ENCODE measurements around the gene EBF3.

Gene EBF3

GRCh38 chr10:129956876-129957673 lies 7.0 kb downstream of the EBF3 start:
- no peak overlapping the region for H3K9ac ChIP-seq (ENCODE audit: low read depth, low read length)
- H3K4me3 ChIP-seq (ENCODE audit: low read depth, low read length) = peak overlapping the region; percentile 5; the same call in 1 of the 2 replicates
- H3K36me3 ChIP-seq (ENCODE audit: control insufficient read depth, insufficient read depth, low read length) = no peaks in the 10 kb centered on the region
- H3K27me3 ChIP-seq (ENCODE audit: control insufficient read depth, insufficient read depth, low read length) = peaks cover 88% of the 10 kb centered on the region
- peaks cover 65% of the 10 kb centered on the region for H3K4me1 ChIP-seq (ENCODE audit: control insufficient read depth, insufficient read depth, low read length)
- peak overlapping the region; percentile 46 for H3K27ac ChIP-seq (ENCODE audit: low read depth, low read length)
- no peaks in the 10 kb centered on the region for H3K9me3 ChIP-seq (ENCODE audit: control insufficient read depth, insufficient read depth, low read length)

- H3K27ac ChIP-seq (ENCODE audit: low read depth, low read length) = no peak overlapping the region
- H3K4me1 ChIP-seq (ENCODE audit: control insufficient read depth, insufficient read depth, low read length) = peaks cover 57% of the 10 kb centered on the region
- no peak overlapping the region for H3K9ac ChIP-seq (ENCODE audit: low read depth, low read length)
- no peaks in the 10 kb centered on the region for H3K9me3 ChIP-seq (ENCODE audit: control insufficient read depth, insufficient read depth, low read length)
- no peaks in the 10 kb centered on the region for H3K36me3 ChIP-seq (ENCODE audit: control insufficient read depth, insufficient read depth, low read length)
- peaks cover 80% of the 10 kb centered on the region for H3K27me3 ChIP-seq (ENCODE audit: control insufficient read depth, insufficient read depth, low read length)
- no peak overlapping the region for H3K4me3 ChIP-seq (ENCODE audit: low read depth, low read length)
Measured at GRCh38 chr10:129956286-129956670, 7.8 kb downstream of the EBF3 start.

- Histone ChIP-seq H3K4me3 (ENCODE audit: low read depth, low read length) (no peak overlapping the region), H3K27me3 (ENCODE audit: control insufficient read depth, insufficient read depth, low read length) (peaks cover 76% of the 10 kb centered on the region), H3K27ac (ENCODE audit: low read depth, low read length) (no peak overlapping the region), H3K9me3 (ENCODE audit: control insufficient read depth, insufficient read depth, low read length) (no peaks in the 10 kb centered on the region), H3K4me1 (ENCODE audit: control insufficient read depth, insufficient read depth, low read length) (peaks cover 52% of the 10 kb centered on the region), H3K36me3 (ENCODE audit: control insufficient read depth, insufficient read depth, low read length) (no peaks in the 10 kb centered on the region), H3K9ac (ENCODE audit: low read depth, low read length) (no peak overlapping the region)
Measured at GRCh38 chr10:129955601-129956285, 8.3 kb downstream of the EBF3 start.

GRCh38 chr10:129954492-129955315 lies 9.4 kb downstream of the EBF3 start:
- no peak overlapping the region for H3K4me3 ChIP-seq (ENCODE audit: low read depth, low read length)

GRCh38 chr10:129953119-129954051 lies 10.7 kb downstream of the EBF3 start:
- peaks cover 63% of the 10 kb centered on the region for H3K27me3 ChIP-seq (ENCODE audit: control insufficient read depth, insufficient read depth, low read length)
- H3K4me1 ChIP-seq (ENCODE audit: control insufficient read depth, insufficient read depth, low read length) = peaks cover 55% of the 10 kb centered on the region
- no peak overlapping the region for H3K4me3 ChIP-seq (ENCODE audit: low read depth, low read length)
- H3K9me3 ChIP-seq (ENCODE audit: control insufficient read depth, insufficient read depth, low read length) = no peaks in the 10 kb centered on the region
- no peak overlapping the region for H3K27ac ChIP-seq (ENCODE audit: low read depth, low read length)
- no peaks in the 10 kb centered on the region for H3K36me3 ChIP-seq (ENCODE audit: control insufficient read depth, insufficient read depth, low read length)
- no peak overlapping the region for H3K9ac ChIP-seq (ENCODE audit: low read depth, low read length)

More at GRCh38 chr10:129954492-129955315, 9.4 kb downstream of the EBF3 start:
- no peak overlapping the region for H3K9ac ChIP-seq (ENCODE audit: low read depth, low read length)
- H3K9me3 ChIP-seq (ENCODE audit: control insufficient read depth, insufficient read depth, low read length) = no peaks in the 10 kb centered on the region
- H3K36me3 ChIP-seq (ENCODE audit: control insufficient read depth, insufficient read depth, low read length) = no peaks in the 10 kb centered on the region
- H3K4me1 ChIP-seq (ENCODE audit: control insufficient read depth, insufficient read depth, low read length) = peaks cover 52% of the 10 kb centered on the region
- H3K27me3 ChIP-seq (ENCODE audit: control insufficient read depth, insufficient read depth, low read length) = peaks cover 73% of the 10 kb centered on the region
- no peak overlapping the region for H3K27ac ChIP-seq (ENCODE audit: low read depth, low read length)

GRCh38 chr10:129952378-129953118 lies 11.5 kb downstream of the EBF3 start:
- H3K27me3 ChIP-seq (ENCODE audit: control insufficient read depth, insufficient read depth, low read length) = peaks cover 54% of the 10 kb centered on the region
- no peak overlapping the region for H3K27ac ChIP-seq (ENCODE audit: low read depth, low read length)
- no peaks in the 10 kb centered on the region for H3K36me3 ChIP-seq (ENCODE audit: control insufficient read depth, insufficient read depth, low read length)
- peaks cover 46% of the 10 kb centered on the region for H3K4me1 ChIP-seq (ENCODE audit: control insufficient read depth, insufficient read depth, low read length)
- no peak overlapping the region for H3K9ac ChIP-seq (ENCODE audit: low read depth, low read length)
- H3K9me3 ChIP-seq (ENCODE audit: control insufficient read depth, insufficient read depth, low read length) = no peaks in the 10 kb centered on the region
- no peak overlapping the region for H3K4me3 ChIP-seq (ENCODE audit: low read depth, low read length)

- Histone ChIP-seq H3K4me3 (ENCODE audit: low read depth, low read length) (no peak overlapping the region), H3K27ac (ENCODE audit: low read depth, low read length) (no peak overlapping the region), H3K9ac (ENCODE audit: low read depth, low read length) (no peak overlapping the region), H3K27me3 (ENCODE audit: control insufficient read depth, insufficient read depth, low read length) (peaks cover 48% of the 10 kb centered on the region), H3K9me3 (ENCODE audit: control insufficient read depth, insufficient read depth, low read length) (no peaks in the 10 kb centered on the region), H3K4me1 (ENCODE audit: control insufficient read depth, insufficient read depth, low read length) (peaks cover 40% of the 10 kb centered on the region), H3K36me3 (ENCODE audit: control insufficient read depth, insufficient read depth, low read length) (no peaks in the 10 kb centered on the region)
Measured at GRCh38 chr10:129951970-129952265, 12.2 kb downstream of the EBF3 start.

GRCh38 chr10:129951101-129951969 lies 12.7 kb downstream of the EBF3 start:
- Histone ChIP-seq H3K9ac (ENCODE audit: low read depth, low read length) (no peak overlapping the region), H3K9me3 (ENCODE audit: control insufficient read depth, insufficient read depth, low read length) (no peaks in the 10 kb centered on the region), H3K27ac (ENCODE audit: low read depth, low read length) (no peak overlapping the region), H3K27me3 (ENCODE audit: control insufficient read depth, insufficient read depth, low read length) (peaks cover 42% of the 10 kb centered on the region), H3K4me3 (ENCODE audit: low read depth, low read length) (no peak overlapping the region), H3K36me3 (ENCODE audit: control insufficient read depth, insufficient read depth, low read length) (no peaks in the 10 kb centered on the region), H3K4me1 (ENCODE audit: control insufficient read depth, insufficient read depth, low read length) (peaks cover 34% of the 10 kb centered on the region)

GRCh38 chr10:129950676-129951075 lies 13.4 kb downstream of the EBF3 start:
- H3K27ac ChIP-seq (ENCODE audit: low read depth, low read length) = no peak overlapping the region
- H3K4me3 ChIP-seq (ENCODE audit: low read depth, low read length) = no peak overlapping the region; the same call in 1 of the 2 replicates
- peaks cover 27% of the 10 kb centered on the region for H3K4me1 ChIP-seq (ENCODE audit: control insufficient read depth, insufficient read depth, low read length)
- H3K9ac ChIP-seq (ENCODE audit: low read depth, low read length) = no peak overlapping the region
- peaks cover 36% of the 10 kb centered on the region for H3K27me3 ChIP-seq (ENCODE audit: control insufficient read depth, insufficient read depth, low read length)
- H3K9me3 ChIP-seq (ENCODE audit: control insufficient read depth, insufficient read depth, low read length) = no peaks in the 10 kb centered on the region
- no peaks in the 10 kb centered on the region for H3K36me3 ChIP-seq (ENCODE audit: control insufficient read depth, insufficient read depth, low read length)
